ENCODE measurements around the gene AP1B1.

- TF ChIP-seq CTCF (IDR thresholded peaks at IDR 0.05) (no peak), POLR2AphosphoS5 (IDR thresholded peaks at IDR 0.05) (no peak), POLR2A (IDR thresholded peaks at IDR 0.05) (no peak)
Observed at GRCh38 chr22:29431986-29432385, 43.6 kb upstream of the AP1B1 start.
